NCI-H2081 (cell line): Measurements from ENCODE around the gene CCDC50.

ENCODE experiments used
- DNase-seq, 2 experiments: peaks; one replicate each; lab custom pipeline; 2025; lab: John Stamatoyannopoulos, UW

CCDC50 gene

DNA sequence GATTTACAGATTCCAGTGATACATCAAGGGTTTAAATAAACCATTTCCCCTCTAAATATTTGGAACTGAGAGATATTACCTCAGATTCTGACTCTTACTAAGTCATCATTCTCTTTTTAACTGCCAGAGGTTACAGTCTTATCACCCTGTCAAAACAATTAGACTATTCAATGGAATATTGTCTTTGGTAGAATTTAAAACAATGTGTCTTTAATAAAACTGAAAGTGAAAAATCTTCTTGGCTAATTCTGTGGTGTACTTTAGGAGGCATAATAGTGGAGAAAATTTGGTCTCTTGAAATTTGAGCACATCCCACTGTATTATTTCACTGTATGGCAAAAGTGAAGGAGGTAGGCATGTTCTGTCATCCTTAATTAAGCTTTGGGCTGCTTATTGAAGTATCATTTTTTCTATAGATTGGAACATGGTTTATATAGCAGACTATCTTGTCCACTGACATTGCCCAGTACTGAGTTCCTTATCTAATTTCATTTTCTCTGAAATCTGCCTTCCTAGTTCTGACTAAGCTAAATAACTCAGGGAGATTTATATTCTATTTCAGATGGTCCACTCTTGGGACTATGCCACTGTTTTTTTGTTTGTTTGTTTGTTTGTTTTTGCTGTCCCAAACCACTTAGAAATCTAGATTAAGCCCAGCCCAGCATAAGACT, 49.1 kb downstream of the CCDC50 start:
- DNase-seq = no peak

DNA sequence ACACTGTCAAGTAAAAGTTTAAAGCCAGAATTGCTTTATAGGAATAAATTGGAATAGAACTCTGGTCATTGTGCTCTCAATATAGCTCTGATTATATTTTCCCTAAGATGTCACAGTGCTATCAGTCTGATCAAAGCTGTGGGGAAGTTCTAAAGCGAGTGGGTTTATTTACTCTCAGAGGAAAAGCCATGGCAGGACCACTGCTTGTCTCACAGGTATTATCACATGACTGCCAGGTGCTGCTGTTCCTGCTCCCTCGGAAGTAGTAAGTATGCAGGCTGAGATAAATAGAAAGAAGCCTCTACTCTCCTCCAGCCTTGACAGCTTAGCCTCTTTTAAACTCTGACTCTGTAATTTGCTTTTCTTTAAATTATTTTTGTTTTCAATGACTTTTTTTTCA, 50.3 kb downstream of the CCDC50 start:
- DNase-seq = no peak

DNA sequence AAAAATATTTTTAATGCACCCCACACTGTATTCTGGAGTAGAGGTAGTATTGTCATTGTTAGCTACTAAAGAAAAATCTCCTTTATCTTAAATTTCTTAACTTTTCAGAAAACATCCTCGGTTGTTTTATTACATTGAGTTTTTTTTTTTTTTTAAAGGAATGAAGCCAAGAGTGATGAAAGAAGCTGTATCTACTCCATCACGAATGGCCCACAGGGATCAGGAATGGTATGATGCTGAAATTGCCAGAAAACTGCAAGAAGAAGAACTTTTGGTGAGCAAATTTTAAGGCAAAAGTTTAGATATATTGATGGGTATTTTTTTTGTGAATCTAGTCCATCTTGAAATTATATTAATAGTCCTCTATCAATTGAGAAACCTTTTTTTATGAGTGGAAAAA, 50.8 kb downstream of the CCDC50 start:
- no peak for DNase-seq

DNA sequence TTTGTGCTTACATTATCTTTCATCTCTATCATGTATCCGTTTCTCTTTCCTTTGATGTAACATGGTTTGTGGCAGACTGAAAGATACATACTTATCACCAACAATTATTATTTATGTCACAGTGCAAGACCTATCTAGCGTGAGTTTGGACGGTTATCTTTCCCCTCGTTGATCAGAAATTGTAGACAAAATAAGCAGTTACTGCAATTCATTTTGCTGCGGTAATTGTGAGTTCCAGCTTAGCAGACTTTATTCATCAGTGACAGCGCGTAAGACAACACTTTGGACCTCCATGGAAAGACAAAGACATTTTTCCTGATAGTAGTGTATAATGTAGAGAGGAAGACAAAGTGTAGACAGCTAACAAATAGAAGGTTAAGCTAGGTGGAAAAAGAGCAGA, 52.1 kb downstream of the CCDC50 start:
- no peak for DNase-seq

DNA sequence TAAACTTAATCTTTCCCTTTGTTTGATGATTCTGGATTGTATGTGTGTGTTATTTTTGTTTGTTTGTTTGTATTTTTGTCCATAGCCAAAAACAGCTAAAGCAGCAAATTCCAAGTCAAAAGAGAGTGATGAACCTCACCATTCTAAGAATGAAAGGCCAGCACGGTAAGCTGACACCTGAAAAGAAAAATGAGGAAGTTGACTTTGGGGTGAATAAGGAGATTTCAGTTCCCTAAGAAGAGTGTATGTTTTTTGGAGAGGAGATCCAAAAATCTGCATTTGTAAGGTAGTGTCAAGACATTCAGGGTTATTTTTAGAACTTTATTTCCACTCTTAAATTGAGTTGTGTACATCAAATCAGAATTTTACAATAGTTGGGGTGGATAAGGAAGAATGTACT, 53.5 kb downstream of the CCDC50 start:
- DNase-seq = no peak

DNA sequence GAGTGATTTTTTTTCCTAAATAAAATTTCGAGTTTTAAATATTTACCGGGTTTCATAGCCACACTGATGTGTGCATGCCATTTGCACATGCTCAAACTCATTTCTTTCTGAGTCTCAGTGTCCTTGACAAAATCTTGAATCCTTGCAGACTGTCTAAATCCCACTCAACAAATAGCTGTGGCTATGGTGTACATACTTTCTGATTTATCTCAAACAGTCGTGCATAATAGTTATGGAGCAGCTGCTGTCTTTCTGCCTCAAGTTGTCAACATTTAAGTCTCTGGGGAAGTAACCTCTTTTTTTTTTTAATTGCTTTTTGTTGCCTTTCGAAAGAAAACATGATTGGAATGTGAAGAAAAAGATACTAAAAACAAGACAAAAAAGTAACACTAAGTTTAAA, 53.9 kb downstream of the CCDC50 start:
- no peak for DNase-seq

DNA sequence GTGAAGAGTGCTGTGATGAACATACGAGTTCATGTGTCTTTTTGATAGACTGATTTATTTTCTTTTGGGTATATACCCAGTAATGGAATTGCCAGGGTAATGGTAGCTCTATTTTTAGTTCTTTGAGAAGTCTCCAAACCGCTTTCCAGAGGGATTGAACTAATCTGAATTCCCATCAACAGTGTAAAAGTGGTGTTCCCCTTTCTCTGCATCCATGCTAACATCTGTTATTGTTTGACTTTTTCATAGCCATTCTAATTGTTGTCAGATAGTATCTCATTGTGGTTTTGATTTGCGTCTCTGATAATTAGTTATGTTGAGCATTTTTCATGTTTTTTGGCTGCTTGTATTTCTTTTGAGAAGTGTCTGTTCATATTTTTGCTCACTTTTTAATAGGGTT, 55.9 kb downstream of the CCDC50 start:
- no peak for DNase-seq

DNA sequence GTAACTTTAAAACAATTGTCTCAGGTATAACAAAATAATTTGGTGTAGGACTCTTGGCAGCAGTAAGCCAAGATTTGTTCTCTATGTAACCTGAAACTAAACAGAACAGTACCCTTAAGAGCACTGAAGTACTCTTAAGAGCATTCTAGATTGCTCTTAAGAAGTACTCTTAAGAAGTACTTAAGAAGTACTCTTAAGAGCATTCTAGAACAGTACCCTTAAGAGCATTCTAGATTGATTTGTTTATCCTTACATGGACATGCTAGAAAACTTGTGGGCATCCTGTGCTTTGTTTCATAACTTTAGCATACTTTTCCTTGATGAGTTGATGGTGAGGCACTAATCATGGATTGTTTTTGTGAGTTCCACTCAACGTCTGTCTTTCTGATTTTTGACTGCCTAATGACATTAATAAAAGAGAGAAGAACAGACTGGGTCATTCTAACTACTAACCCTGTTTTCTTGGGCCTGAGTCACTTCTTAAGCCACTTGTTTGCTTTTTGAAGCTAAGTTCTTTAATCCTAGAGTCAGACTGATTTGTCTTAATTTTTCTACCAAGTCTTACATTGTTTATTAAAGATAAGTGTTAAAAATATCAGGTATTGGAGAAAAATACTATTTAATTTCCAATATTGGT, 58.4 kb downstream of the CCDC50 start:
- DNase-seq = no peak

DNA sequence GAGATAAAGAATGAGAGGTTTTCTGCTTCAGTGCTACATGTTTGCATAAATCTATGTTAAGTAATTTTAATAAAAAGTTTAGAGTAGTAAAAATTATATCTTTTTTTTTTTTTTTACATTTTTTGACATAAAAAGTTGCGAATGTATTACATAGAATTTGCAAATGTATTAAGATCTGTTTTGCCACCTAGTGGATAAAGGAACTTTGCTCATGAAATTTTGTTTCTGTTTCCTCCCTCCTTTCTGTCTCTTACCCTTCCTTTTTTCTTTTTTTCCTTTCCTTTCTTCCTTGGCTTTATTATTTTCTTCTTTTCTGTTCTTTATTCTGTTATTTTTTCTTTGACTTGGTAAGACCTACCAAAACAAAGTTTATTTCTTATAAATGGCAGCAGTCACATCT, 59.6 kb downstream of the CCDC50 start:
- DNase-seq = no peak

DNA sequence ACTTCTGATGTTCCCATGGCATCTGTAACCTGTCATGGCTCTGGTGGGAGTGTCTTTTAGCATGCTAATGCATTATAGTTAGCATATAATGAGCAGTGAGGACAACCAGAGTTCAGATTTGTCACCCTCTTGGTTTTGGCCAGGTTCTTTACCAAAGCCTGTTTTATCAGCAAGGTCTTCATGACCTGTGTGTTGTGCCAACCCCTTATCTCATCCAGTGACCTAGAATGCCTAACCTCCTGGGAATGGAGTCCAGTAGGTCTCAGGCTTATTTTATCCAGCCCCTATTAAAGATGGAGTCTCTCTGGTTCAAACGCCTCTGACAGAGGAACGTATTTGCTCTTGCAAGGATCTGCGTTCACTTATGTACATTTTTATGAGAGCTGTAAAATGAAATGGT, 61.4 kb downstream of the CCDC50 start:
- DNase-seq = no peak

DNA sequence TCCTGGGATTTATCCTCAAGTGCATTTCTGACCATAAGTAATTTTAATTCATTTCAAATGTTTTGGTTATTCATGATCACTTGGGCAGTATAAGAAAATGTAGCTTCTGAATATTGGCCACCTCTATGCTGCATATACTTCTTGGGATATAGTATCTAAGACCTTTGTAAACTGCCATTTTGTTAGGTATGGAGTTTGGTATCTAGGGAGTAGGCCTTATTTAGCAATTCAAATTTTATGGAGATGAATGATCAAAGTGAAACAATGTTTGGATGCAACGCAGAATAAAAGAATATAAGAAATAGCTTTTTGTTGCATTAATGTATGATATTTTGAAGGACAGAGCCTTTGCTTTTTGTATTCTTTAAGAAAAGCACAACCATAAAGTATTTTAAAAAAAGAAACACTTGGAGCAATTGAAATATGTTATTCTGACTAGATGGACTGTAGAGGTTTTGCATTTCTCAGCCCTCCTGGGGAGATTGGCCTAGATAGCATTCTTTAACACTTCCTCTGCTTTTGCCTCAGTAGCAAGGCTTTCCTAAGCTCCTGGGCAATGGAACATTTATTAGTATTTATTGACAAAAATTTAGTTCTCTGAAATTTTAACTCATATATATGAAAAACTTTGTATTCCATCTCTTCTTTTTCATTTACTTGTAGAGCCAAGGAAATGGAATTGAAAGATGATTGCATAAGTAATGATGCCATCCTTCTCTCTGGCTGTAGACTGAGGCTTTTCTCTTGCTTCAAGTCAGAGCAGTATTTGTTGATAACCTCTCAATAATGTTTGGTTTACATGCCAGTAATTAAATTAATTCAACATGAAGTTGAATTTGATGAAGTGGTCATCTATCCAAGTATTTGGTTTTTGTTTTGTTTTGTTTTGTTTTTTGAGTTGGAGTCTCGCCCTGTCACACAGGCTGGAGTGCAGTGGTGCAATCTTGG, 62.9 kb downstream of the CCDC50 start:
- no peak for DNase-seq

DNA sequence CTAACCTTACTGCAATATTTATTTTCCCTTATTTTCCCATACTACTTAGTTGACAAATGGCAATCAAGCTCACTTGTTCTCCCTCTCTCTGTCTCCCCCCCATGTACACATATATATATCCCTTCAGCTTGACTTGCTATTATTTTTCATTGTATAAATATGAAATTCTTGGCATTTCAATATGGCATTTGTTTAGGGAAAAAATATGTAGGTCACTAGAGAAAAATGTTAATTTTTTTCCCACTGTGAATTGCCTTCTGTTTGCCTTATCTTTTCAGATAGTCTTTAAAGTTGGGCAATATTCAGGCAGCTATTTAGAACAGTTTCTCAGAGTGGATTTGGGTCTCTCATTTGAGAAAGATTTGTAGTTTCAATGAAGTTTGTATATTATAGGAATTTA, 64.0 kb downstream of the CCDC50 start:
- DNase-seq = no peak

DNA sequence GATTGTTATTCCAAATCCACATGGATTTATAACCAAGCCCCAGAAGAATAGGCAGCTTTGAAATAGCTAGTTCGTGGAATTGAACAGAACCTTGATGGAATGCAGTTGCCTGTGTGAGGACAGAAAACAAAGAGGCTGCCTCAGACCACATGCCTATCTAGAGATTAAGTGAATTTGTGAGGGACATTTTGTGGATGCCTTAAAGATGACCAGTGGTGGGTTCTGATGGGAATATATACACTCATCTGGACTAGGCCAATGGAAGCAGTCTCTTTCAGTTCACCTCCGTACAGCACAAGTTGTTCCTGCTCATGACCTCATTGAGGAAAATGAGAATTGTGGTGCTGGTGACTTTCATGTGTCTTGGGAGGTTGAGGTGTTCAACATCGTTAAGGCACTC, 68.6 kb downstream of the CCDC50 start:
- no peak for DNase-seq

DNA sequence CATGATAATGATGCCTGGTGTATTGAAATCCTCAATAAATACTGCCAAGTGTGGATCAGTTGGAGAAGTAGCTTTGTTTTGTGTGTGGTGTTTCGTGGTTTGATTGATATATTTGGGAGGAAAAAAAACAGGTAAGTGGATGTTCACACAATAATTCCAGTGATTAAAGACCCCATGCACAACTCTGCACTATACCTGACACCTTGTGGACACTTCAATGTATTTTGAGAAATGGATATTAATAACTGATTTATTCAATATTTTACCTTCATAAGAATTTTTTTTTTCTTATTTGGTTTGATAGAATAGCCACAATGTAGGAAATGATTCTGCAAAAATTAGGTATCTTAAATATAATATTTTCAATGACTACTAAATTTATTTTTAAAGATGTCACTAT, 69.4 kb downstream of the CCDC50 start:
- DNase-seq = no peak

DNA sequence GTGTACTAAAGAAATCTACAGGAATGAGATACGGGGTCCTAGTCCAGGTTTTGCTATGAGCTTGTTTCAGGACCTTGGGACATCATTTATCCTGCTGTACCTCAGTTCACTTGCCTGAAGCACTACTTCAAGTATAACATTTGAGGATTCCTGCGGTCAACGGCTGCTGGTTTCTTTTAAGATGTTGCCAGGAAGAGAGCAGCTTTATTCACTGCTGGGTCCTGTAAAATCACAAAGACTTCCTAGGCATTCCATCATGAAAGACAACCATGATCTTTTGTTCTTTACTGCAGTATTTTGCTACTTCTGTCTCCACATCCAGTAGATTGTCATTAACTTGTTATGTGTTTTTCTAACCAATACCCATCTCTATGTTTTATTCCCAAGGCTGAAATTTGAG, 70.7 kb downstream of the CCDC50 start:
- no peak for DNase-seq

DNA sequence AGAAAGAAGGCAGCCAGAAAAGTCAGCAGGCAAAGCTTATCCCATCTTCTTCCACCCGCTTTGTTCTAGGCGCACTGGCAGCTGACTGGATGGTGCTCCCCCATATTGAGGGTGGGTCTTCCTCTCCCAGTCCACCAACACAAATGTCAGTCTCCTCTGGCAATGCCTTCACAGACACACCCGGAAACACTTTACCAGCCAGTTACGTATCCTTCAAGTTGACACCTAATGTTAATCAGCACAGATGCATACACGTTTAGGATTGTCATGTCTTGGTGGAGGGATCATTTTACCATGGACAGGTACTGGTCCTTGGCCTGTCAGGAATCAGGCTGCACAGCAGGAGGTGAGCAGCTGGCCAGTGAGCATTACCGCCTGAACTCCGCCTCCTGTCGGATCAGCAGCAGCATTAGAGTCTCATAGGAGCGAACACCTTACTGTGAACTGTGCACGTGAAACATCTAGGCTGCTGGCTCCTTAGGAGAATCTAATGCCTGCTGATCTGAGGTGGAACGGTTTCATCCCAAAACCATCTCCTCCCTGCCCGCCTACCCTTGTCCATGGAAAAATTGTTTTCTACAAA, 72.7 kb downstream of the CCDC50 start:
- no peak for DNase-seq

DNA sequence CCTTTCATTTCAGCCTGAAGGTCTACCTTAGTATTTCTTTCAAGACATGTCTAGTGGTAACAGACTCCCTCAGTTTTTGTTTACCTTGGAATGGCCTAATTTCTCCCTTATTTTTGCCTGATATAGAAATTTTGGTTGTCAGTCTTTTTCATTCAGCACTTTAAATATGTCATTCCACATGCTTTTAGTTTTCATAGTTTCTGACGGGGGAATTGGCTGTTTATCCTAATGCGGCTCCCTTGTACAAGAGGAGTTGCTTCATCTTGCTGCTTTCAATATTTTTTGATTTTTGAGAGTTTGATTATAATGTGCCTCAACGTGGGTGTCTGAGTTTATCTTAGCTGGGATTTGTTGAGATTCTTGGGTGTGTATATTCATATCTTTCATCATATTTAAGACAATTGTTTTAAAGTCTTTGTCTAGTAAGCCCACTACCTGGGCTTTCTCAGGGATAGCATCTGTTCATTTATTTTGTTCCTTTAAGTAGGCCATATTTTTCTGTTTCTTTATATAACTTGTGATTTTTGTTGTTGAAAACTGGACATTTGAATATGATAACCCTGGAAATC, 80.7 kb downstream of the CCDC50 start:
- no peak for DNase-seq

DNA sequence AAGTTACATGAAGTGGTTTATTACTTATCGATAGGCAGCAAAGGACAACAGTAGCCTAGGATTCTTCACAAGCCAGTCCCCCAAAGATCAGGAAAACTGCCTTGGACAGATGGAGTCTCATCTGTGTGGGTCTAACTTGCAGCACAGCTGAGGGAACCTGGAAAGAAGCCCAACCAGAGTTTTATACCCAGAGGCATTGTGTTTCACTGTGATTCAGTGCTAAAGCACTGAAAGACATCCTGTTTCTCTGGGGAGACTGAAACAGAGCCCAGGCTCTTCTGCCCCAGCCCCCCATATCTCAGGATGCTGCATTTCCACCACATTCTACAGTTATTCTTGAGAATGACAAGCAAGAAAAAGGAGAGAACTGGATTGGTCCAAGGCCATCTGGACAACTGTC, 83.6 kb downstream of the CCDC50 start:
- DNase-seq = peak in 1 of 2 experiments; percentile 11

DNA sequence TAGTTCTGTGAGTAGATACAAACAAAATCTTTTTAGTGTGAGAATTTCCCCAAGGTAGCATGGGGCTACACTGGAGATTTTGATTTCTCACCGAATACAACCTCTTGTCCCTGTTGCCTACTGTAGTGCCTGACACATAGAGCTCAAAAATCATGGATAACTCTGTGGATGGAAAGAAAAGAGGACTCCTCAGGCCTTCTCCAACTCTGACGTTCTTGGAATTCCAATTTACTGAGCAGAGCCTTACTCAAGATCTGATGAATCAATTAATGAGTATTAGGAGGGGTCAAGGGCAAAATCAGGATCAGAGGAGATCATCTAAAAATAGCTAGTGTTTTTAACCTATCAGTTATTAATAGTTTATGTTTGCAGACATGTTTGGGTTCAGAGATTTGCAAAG, 85.1 kb downstream of the CCDC50 start:
- DNase-seq = no peak

DNA sequence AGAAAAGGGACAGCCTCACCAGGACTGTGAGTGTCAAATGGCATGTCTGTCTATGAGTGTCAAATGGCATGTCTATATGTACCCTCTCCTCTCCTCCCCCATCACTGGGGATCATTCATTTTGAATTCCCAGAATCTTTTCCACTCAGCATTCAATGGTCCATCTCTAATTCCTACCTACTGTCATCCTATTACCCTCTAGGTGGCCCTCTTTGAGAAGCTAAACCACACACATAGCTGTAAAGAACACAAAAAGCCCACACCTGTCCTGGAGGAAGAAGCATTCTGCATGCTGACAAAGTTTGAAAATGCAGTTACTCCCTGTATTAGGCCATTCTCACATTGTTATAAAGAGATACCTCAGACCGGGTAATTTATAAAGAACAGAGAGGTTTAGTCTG, 85.5 kb downstream of the CCDC50 start:
- no peak for DNase-seq

DNA sequence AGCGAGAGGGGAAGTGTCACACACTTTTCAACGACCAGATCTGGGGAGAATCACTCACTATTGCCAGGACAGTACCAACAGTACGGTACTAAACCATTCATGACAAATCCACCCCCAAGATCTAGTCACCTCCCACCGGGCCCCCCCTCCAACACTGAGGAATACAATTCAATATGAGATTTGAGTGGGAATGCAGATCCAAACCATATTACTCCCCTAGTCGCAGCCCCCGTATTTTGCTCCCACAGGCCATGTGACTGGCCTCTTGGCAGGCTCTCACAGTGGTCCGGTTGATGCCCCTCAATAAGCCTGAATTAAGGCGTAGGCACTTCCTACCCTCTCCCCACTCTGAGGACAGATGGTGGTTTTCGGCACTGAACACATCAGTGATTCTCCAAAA, 86.4 kb downstream of the CCDC50 start:
- no peak for DNase-seq

DNA sequence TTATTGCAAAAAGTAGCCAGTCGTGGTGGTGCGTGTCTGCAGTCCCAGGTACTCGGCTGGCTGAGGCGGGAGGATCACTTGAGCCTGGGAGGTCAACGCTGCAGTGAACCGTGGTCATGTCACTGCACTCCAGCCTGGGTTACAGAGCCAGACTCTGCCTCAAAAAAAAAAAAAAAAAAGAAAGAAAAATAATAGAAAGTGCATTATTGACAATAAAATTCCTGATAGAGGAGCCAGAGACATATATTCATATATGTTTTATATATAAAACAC, 88.2 kb downstream of the CCDC50 start:
- DNase-seq = no peak

DNA sequence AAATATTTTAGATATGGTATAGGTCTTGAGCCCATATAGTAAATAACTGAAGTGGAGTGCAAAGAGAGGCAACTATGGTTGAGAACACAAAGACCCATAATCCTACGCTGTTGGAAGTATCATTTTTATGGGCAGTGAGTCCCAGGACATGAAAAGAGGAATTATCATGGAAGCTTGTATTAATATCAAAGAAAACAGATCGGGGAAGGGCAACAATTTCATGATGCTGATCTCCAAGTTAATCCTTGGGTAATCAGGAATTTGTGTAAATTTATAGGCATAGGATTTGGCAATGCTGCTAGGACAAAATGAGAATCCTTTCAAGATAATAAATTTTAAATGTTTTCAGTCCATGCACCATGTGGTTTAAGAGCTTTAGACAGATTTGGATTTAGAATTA, 91.6 kb downstream of the CCDC50 start:
- no peak for DNase-seq
